ENCODE data around the gene ARHGAP10.
"Not testable (repeated sequence)": the region's sequence is repeated elsewhere in the genome, so short reads cannot be mapped to it uniquely, and the experiment has no call there.

The ARHGAP10 gene

DNA sequence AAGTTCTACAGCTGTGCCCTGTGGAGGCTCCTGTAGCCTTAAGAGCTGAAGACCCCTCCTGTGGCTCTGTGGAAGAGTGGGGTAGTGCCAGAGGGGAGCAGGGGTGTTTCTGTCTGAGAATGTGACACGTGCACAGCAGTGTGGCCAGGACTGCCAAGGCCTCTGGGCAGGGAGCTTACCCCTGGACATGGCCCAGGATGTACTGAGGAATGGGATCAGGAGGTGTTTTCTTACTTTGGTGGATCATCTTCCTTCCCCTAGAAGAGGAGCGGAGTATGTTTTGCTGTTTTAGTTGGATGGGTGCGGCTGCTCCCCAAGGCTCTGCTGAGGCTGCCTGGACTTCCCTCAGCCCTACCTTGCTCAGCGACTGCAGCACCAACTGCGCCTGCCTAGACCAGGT, 342.6 kb downstream of the ARHGAP10 start:
- no peak for DNase-seq

DNA sequence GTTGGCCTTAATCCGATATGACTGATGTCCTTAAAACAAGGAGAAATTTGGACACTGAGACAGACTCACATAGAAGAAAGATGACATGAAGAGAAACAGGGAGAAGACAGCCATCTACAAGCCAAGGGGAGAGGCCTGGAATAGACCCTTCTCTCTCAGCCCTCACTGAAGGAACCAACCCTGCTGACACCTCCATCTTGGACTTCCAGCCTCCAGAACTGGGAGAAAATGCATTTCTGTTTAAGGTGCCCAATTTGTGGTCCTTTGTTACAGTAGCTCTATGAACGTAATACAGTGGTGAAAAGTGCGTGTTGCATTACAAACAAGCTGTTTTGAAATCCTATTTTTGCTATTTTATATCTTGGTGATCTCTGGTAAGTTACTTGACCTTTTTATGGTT, 343.6 kb downstream of the ARHGAP10 start:
- DNase-seq, result no peak

DNA sequence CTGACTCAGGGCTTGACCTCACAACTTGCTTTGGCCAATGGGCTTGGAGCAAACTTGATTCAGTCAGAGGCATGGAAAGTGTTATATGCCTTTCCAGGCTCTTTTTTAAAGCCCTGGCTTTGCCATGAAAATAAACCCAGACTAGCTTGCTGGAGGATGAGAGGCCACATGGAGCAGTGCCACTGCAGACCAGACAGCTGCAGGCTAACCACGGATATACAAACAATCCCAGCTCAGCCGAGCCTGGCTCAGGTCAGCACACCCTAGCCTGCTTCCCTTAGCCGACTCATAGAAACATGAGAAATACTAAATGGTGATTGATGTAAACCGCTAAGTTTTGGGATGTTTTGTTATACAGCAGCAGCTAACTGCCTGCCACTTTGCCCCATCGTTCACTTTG, 345.1 kb downstream of the ARHGAP10 start:
- DNase-seq, result no peak

DNA sequence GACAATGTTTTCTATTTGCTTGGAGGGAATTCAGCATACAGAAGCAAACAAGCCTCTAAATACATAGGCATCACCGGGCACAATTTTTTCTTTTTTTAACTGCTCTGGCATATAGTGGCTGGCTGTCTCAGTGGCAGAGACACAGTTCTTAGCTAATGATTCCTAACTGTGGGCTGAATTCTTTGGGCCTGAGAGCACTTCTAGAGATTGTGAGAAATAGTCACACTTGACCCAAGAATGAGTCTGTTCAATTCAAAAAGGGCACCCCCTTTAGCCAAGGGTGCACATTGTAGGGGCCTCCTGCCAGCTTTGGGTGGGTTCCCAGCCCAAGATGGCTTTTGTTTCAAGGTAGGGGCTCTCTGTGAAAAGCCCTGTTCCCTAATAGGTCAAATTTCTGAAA, 345.7 kb downstream of the ARHGAP10 start:
- DNase-seq, result no peak

DNA sequence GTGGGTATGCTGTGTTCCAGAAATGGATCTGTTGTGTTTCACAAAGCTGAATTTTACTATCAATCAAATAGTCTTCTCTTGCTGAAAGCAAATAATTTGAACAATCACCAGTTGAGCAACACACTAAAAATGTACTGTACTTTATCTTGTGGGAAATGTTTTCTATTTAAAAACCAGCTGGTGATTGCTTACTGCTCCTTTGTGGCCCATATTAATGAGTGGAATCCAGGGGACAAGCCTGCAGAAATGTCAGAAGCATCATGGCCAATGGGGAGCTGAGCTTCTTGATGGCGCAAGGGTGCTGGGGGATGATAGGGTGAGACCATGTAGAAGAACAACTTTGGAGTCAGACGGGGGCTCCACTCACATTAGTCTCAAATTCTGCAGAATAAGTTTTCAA, 346.2 kb downstream of the ARHGAP10 start:
- no peak for DNase-seq

DNA sequence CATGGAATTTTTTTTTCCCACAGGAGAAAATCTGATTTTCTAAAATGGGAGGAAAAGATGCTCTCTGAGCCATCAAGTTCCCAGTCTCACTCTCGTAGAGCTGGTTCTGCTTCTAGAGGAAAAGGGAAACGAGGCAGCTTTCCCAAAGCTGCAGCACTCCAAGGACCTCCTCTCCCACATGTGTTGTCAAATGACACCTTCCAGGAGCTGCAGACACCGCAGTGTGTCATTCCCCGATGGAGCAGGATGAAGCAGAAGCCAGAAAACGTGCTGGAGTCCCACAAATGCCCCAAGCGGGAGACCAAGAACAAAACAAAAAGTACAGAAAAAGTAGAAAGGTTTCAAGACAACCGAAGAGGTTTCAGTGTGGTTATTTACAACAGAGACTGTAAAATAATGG, 348.1 kb downstream of the ARHGAP10 start:
- DNase-seq, result no peak

DNA sequence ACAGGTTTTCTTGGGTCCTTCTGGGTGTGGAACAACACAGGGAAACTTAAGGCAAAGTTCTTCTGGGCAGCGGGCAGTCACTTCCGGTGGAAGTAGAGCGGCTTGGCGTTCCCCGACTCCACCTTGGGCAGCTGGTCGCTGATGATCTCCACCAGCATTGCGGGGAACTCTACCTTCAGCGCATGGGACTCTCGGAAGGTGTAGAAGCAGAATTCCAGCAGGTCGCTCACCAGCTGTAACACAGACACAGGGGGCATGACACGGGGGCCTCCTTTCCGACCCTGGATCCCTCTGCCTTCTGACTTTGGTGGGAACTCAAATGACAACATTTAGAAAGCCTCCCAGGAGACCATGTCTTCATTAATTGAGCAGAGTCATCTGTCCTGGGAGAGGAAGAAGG, 349.4 kb downstream of the ARHGAP10 start:
- DNase-seq, result no peak

DNA sequence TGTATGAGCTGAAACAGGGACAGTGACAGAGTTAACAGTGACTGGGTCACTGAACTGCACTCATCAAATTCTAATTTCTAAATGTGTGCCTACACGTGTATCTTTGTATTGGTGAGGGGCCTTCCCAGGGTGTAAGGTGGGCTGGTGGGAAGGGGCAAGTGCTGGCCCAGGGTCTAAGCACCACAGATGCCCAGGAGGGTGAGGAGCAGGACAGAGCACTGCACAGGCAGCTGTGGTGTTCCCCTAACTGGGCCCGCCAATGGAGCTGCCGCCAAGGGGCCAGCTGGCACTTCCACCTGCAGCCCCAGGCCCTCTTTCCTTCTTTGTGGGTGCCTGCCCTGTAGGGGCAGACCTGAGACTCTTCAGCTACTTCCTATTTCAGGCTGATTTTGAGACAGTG, 349.9 kb downstream of the ARHGAP10 start:
- no peak for DNase-seq

DNA sequence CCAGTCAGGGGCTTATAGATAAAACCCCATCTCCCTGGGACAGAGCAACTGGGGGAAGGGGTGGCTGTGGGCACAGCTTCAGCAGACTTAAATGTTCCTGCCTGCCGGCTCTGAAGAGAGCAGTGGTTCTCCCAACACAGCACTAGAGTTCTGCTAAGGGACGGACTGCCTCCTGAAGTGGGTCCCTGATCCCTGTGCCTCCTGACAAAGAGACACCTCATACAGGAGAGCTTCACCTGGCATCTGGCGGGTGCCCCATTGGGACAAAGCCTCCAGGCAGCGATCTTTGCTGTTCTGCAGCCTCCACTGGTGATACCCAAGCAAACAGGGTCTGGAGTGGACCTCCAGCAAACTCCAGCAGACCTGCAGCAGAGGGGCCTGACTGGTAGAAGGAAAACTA, 351.2 kb downstream of the ARHGAP10 start:
- not testable (repeated sequence) for DNase-seq

DNA sequence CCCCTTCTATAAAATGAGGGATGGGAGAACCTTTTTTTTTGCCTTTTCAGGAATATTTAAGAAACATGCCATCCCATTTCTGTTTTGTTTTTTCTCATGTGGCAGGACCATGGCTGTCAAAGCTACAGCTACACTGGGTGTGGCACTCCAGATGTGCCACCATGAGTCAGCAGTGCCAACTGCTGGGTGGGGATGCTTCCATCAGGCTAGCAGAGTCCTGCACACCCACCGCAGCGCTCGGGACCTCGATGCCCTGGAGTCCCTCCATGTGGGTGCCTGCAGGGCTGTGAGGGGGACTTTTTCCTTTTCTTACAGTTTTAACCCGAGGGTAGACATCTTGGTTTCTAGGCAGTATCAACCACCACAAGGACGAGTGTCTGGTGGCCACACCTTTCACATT, 357.7 kb downstream of the ARHGAP10 start:
- no peak for DNase-seq

DNA sequence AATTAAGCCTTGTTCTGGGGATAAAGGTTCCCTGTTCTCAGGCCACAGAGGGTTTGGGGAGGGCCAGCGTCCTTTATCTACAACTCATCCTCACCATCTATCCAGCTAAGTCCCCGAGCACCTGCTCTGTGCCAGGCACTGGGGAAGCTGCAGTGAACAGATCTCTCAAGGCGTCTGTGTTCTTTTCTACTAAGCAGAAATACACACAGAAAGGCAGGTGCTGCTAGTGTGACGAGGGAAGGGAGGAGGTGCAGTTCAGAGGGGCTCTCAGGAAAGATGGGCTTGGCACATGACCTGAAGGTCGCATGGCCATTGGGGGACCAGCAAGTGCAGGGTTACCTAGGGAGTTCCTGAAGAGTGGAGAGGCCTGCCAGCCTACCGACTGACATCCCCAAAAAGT, 358.1 kb downstream of the ARHGAP10 start:
- no peak for DNase-seq

DNA sequence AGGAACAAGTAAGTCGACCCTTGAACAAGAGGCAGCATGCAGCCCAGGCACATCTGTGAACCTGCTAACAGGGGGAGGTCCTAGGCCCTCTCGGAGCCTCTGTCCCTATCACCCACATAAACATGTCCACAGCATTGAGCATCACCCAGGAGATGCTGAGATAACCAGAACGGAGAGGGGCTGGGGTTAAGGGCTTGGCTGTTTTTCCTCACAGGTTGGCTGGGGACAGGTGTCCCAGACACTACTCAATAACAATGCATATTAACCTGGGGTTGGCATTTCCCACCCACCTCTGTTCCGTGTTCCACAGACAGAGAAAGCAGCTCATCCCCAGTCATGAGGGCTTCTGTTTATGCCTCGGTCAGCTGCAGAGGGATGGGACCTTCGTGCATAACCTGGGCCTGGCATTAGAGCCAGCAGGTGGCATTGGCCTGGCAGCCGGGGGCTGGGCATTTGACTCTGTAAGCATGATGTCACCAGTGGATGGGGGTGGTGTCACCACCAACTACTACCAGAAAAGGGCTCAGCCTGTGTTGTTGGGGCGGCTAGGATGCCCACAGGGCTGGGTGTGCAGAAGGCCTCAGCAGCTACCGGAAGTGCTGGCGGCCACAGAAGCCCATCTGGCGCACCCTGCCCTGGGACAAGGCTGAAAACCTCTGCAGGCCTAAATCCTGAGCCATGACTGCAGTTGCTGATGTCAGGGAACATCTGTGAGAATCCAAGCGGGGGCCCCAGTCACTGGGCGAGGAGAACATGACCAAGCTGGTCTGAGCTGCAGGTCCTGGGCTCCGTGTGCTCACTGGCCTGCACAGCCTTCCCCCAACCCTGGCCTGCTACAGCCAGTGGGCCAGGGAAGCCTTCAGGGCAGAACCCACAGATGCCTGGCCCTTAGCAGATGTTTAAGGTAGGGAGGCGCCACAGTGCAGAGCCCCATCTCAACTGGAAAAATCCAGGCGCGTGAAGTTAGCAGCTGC, 358.9 kb downstream of the ARHGAP10 start:
- DNase-seq, result no peak

DNA sequence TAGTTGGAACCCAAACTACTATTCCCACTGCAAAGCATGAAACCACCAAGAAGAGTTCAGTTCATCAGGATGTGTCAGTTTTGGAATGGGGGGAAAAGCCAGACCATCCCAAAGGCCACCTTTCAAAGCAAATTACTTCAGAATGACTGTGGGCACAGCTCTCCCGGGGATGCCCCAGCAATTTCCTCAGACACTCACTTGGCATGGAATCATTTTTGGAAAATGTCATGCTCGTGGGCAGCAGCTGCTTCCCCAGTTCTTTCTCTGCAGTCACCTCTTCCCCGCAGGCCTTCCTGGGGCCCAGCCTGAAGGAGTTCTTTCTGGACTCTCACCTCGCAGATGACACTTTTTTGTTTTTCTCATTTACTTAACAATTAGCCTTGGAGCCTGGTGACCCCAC, 360.0 kb downstream of the ARHGAP10 start:
- no peak for DNase-seq

DNA sequence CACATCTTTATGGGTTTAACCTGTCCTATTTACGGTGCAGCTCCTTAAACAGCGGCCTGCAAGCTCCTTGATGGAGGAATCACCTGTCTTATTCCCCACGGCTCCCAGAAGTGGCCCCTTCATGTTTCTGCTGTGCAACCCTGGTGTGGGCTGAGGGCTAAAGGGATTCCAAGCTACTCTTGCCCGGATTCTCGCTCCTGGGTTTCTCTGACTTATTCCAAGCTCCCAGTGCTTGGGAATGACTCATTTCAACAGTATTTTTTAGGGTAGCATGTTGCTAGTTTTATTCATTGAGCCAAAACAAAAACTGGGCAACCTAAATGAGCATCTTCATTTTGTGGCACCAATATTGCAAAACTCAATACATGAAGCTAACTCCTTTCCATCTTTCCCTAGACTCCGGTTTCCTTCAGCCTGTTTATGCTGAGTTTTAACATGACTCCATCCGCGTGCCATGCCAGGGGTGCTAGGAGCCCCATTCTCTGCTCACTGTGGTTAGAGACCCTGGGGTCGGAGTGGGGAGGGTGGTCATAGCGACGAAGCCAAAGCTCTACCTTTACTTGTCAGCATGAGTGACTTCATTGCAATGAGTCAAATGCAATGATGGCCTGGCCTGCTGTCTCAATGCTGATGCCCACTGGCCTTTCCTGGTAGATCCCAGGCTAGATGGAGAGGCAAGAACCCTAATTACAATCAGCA, 360.6 kb downstream of the ARHGAP10 start:
- DNase-seq, result no peak

DNA sequence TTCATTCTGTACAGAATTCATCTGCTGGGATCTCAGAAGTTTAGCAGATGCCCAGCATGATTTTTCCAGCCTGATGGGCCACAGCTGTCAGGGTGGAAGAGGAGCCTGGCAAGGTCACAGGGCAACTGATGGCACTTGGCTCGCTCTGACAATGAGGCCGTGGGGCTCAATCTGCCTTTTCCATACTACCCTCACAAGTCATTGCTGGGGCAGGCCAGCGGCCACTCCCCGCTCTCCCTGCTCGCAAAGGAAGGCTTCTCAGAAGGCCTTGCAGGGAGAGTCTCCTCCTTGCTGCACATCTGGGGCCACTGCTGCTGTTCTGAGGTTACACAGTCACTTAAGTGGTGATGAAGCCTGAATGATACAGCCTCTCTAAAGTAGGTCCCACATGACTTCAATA, 361.2 kb downstream of the ARHGAP10 start:
- DNase-seq, result no peak

DNA sequence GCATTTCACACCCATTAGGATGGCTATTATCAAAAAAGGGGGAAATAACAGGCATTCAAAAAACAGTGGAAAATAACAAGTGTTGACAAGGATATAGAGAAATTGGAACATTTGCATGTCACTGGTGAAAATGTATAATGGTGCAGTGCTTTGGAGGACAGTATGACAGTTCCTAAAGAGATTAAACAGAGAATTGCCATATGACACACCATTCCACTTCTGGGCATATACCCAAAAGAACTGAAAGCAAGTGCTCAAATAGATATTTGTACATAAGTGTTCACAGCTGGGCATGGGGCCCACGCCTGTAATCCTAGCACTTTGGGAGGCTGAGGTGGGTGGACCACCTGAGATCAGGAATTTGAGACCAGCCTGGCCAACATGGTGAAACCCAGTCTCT, 362.3 kb downstream of the ARHGAP10 start:
- DNase-seq, result no peak

DNA sequence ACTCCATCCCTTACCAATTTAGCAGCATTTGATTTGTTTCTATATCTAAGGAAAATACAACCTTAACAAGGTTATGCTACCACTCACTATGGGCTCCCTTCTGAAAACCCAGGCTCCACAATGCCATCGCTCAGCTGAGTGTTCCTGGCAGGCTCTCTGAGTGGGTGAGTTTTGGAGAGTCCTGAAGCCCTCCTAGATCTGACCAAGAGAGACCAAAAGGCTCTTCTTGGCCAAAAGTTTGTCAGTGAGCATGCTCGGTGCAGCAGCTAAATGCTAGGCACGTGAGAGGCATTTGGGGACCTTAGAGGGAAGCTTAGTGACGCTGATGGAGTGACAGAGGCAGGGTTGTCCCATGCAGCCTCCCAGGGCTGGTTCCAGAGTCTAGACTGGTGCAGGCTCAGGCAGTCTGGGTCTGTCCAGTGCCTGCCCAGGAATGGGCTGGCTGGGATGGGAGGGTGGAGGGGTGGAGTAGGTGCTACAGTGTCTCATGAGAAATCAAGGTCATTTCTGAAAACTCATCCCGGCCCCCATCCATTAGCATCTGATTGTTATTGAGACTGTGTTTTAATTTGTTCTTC, 363.5 kb downstream of the ARHGAP10 start:
- DNase-seq, result no peak

DNA sequence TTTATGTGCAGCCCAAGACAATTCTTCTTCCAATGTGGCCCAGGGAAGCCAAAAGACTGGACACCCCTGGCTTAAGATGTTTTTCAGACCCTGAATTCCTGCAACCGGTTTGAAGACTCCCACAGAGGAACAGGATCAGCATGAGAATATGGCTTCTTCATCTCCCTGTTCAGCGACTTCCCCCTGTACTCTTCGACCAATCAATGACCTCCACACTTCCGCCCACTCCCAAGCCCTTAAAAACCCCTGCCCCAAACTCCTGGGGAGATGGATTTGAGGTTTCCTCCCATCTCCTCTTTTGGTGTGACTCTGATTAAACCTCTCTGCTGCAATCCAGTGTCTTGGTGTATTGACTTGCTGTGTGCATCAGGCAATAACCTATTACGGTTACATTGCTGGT, 365.9 kb downstream of the ARHGAP10 start:
- no peak for DNase-seq

DNA sequence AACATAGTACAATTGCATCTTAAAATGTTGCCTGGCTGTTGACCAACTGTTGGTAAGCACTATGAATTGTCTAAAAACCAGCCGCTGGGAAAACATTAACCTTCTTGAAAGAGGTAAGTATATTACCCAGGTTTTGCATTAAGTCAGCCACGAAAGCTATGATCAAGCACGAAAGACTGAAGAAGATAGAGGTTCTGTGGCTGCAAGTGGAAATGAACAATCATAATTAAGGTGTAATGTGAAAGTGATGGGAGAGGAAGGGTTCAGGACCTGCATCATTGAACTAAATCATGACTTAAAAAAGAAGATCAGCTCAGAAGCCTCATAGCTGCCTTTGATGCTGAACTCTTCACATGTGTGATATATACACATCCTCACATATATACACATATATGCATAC, 369.3 kb downstream of the ARHGAP10 start:
- DNase-seq, result no peak

DNA sequence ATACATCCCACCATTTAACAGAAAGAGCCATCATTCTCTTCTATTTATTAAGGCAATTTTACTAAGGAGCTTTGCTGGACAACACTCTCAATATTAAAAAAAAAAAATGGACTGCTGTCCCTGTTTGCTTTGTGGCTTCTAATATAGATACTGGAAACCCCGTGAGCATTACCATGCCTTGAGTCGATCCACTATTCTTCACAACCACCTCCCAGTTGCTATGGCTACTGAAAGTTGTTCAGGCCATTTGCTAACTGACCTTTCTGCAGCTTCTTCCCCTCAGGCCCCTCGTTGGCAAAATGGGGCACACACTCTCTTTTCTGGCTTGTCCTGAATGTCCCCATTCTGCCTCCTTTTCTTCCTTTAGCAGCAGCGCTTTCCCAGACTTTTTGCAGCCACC, 369.9 kb downstream of the ARHGAP10 start:
- no peak for DNase-seq

DNA sequence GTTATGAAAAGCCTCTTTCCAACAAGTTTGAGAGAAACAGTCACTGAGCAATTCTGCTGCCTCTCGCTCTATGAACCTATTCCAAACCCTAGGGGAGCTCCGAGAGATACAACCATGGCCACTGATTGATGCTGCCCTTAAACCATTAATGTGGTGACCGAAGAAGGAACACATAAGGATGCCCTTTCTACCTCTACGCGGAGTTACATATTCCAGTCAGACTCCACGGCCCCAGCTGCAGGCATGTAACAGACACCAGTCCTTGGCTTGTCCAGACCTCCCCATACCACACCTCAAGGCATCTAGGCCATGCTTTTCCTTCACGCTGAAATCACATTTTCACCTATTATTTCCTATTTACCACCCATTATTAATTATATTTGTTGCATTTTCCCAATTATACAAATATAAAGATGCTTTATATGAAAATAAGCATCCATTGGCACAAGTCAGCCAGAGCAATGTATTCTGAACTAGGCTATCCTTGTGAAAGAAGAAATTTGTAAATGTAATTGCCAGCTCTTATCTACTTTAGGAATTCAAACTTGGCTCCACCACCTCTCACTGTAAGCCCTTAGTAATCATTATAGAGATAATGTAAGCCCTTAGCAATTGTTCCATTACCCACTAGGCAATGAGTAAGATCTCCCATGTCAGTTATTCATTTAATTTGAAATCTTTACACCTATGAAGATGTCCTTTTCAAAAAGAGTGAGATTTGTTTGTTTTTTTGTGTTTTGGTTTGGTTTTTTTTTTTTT, 371.9 kb downstream of the ARHGAP10 start:
- no peak for DNase-seq

DNA sequence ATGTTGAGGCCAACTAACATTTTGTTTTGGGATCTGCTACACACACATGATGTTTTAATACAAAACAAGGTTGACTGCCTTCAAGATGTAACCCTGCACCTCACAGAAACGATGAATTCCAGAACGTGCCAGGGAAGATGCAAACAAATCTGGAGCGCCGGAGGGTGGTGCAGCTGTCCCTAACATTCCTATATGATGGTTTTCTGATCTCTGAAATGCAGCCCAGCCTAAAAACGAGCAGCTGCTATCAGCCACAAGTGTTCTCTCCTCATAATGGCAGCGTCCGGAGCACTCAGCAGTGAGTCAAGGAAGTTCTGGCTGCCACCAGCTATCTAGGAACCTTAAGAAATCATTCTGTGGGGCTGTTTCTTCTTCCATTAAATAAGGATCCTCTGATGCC, 376.9 kb downstream of the ARHGAP10 start:
- no peak for DNase-seq

DNA sequence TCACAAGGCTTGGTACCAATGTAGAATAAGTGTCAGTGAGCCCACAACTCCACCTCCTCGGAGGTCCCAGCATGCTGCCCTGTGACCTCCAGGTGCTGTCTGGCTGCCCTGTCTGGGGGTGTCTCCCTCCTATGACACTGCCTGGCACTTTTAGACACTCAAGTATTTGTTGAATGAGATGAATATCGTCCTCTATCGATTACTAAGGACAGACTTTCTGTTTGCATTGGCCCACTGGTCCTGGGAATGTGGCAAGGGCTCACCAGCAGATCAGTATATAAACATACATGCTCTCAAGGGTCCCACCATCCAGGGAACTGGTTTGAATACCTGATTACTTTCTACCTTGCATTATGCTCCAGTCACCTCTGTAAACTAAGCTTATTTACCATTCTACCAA, 377.3 kb downstream of the ARHGAP10 start:
- no peak for DNase-seq
